ENCODE results near the gene OSM.

OSM gene

GRCh38 chr22:30310881-30311771 lies 44.5 kb upstream of the OSM start:
- DNase-seq (ENCODE audit: low read depth) = no peak
- no peak for TF ChIP-seq CTCF (IDR thresholded peaks at IDR 0.05; ENCODE audit: control insufficient read depth, insufficient read depth, low read depth, low read length, missing control alignments)
- H3K4me3 ChIP-seq (ENCODE audit: control insufficient read depth, low read depth, low read length) = no peak overlapping the region

DNA sequence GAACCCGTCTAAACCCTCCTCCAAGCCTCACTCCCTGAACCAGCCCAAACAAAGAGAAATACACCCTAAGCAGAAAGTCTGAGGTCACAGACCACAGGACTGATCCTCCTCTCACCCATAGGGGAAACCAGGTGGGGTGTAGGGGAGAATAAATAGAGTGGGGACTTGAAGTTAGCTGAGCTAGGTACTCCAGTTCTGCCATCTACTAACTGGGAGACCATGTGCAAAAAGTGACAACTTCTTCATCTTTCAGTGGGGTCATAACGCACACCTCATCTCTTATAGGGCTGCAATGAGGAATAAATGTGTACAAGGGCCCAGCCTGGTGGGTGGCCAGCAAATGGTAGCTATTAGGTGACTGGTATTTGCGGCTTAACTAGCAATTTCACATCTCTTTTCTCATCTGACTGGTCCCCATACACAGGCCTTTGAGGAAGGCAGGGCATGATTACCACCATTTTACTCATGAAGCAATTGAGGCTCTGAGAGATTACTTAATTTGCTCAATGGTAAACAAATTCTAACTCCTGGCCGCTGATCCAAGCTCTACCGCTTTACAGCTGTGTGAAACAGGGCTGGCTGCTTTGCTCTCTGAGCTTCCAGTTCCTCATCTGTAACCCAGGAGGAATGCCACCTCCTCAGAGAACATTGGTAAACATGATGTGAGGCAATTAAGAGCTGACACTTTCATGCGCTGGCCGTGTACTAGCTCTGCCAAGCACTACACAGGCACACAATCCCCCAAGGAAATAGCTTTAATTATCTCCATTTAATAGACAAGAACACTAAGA lies 43.5 kb upstream of the OSM start:
- TF ChIP-seq CTCF (IDR thresholded peaks at IDR 0.05; ENCODE audit: control insufficient read depth, insufficient read depth, low read depth, low read length, missing control alignments) = no peak
- DNase-seq (ENCODE audit: low read depth) = no peak

DNA sequence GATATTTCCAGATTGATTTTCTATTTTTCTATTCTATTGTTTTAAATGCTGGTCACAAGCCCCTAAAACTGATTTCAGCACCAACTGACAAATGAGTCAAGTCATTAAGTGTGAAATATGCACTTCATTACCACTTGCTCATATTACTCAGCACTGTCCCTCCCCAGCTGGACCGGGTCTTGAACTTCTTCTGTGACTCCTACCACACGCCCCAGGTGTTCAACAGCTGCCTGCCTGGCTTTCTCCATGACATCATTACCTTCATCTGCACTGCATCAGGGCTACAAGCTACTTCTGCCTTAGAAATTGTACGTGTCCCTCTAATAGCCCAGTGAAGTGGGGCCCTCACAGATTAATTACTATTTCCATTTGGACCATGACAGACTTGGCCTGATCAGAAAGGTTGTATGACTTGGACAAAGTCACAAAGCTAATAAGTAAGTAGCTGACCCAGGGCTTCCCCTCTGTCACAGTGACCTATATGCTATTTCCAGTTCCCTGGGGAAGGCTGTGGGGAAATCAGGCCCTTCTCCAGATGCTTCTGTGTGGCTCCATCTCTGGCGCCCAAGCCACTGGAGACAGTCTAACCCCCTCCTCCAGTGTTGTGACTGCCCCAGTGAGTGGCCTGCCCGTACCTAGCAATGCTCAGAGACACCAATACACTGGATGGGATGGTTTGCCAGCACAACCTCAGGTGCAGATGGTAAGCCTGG lies 42.0 kb upstream of the OSM start:
- TF ChIP-seq CTCF (IDR thresholded peaks at IDR 0.05; ENCODE audit: control insufficient read depth, insufficient read depth, low read depth, low read length, missing control alignments) = no peak
- no peak for DNase-seq (ENCODE audit: low read depth)
- H3K4me3 ChIP-seq (ENCODE audit: control insufficient read depth, low read depth, low read length) = no peak overlapping the region

More for the DNA sequence above, 43.5 kb upstream of the OSM start:
- no peak overlapping the region for H3K4me3 ChIP-seq (ENCODE audit: control insufficient read depth, low read depth, low read length)

DNA sequence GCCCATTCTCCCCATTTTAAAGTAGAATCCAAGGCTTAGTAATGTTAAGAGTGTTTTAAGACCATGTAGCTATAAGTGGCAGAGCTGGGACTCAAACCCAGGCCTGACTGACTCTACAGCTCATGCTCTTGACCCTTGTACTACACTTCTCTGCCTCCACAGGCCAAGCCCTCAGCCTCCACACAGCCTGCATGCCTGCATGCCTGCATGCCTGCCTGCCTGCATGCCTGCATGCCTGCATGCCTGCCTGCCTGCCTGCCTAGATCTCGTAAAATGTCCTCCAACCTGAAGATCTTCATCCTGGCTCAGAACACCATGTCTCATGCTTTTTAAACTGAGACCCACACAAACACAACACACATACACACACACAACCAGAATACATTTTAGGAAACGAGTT lies 41.4 kb upstream of the OSM start:
- H3K4me3 ChIP-seq (ENCODE audit: control insufficient read depth, low read depth, low read length) = no peak overlapping the region
- no peak for TF ChIP-seq CTCF (IDR thresholded peaks at IDR 0.05; ENCODE audit: control insufficient read depth, insufficient read depth, low read depth, low read length, missing control alignments)
- DNase-seq (ENCODE audit: low read depth) = no peak

- DNase-seq (ENCODE audit: low read depth) = no peak
- H3K4me3 ChIP-seq (ENCODE audit: control insufficient read depth, low read depth, low read length) = no peak overlapping the region
- TF ChIP-seq CTCF (IDR thresholded peaks at IDR 0.05; ENCODE audit: control insufficient read depth, insufficient read depth, low read depth, low read length, missing control alignments) = no peak
Observed at GRCh38 chr22:30307041-30307574, 40.5 kb upstream of the OSM start.

DNA sequence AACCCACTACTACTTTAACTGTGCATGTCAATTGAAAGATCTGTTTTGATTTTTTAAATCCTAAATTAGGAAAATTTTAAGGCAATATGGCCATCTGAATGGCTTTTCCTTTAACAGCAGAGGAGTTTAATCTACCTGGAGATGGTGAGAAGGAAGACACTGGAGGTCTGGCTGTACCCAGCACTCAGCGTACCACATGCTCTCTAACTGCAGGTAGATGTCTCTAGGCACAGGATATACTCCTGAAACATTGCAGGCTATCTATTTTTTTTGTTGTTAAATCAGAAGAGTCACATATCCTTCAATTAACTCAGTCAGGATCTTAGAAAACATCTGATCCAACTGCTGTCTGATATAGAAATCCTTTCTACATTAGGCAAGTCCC lies 40.0 kb upstream of the OSM start:
- DNase-seq (ENCODE audit: low read depth) = no peak
- no peak for TF ChIP-seq CTCF (IDR thresholded peaks at IDR 0.05; ENCODE audit: control insufficient read depth, insufficient read depth, low read depth, low read length, missing control alignments)
- H3K4me3 ChIP-seq (ENCODE audit: control insufficient read depth, low read depth, low read length) = no peak overlapping the region

All from AG09309 (cell line).